Transverse colon (tissue), 4 donors: ENCODE results near the gene TMEM269. TPM values are rescaled to one million over a fixed set of nuclear protein-coding genes. Genes with fewer than 3 reads are reported as not detected.

ENCODE experiments used
- DNase-seq: peaks from one replicate; pipeline ENCODE4 v3.0.0-alpha.2; 2019
- H3K27ac ChIP-seq, 4 donors: fragments of 200-600 bp; sonication (generic); 2 replicates each; pipeline ENCODE4 v1.5.1; 2016 to 2018; ENCODE audit warnings: inconsistent platforms in 4 of 4
- H3K27me3 ChIP-seq: fragments of 200-600 bp; sonication (generic); 2 replicates; pipeline ENCODE4 v1.5.1; 2017; ENCODE audit warnings: inconsistent platforms
- H3K36me3 ChIP-seq, 4 donors: fragments of 200-600 bp; sonication (generic); 2 replicates each; pipeline ENCODE4 v1.5.1; 2017 to 2019; ENCODE audit warnings: inconsistent platforms in 4 of 4
- H3K4me1 ChIP-seq, 4 donors: fragments of 200-600 bp; sonication (generic); 2 replicates each; pipeline ENCODE4 v1.5.1; 2017 to 2020; ENCODE audit warnings: inconsistent platforms in 4 of 4
- H3K4me3 ChIP-seq, 4 donors: fragments of 200-600 bp; sonication (generic); 1 replicate in 1 of 4; 2 replicates in 3 of 4; pipeline versions ENCODE4 v1.5.1 to v1.6.1; 2017 to 2019; ENCODE audit warnings: inconsistent platforms in 4 of 4
- H3K9me3 ChIP-seq, 2 donors: fragments of 200-600 bp; sonication (generic); 2 replicates each; pipeline ENCODE4 v1.5.1; 2017 to 2019; ENCODE audit warnings: inconsistent platforms in 2 of 2
- CTCF ChIP-seq, 5 experiments: fragments of 200-600 bp in 3 of 5; fragments of 450-650 bp in 2 of 5; sonication (generic) in 3 of 5; IDR thresholded peaks; 1 replicate in 2 of 5; 2 replicates in 3 of 5; pipeline ENCODE4 v1.5.1; 2016 to 2017; ENCODE audit warnings: antibody characterized with exemption in 5 of 5, inconsistent platforms in 3 of 5, mild to moderate bottlenecking in 2 of 5, moderate library complexity in 1 of 5
- EP300 ChIP-seq: sonication (generic); formaldehyde crosslinking; IDR thresholded peaks from one replicate; pipeline ENCODE4 v1.6.1; 2017; ENCODE audit warnings: antibody characterized with exemption, low read depth
- POLR2A ChIP-seq: fragments of 450-650 bp; IDR thresholded peaks from one replicate; pipeline ENCODE4 v1.6.1; 2016; ENCODE audit warnings: antibody characterized with exemption, mild to moderate bottlenecking, moderate library complexity
- POLR2AphosphoS5 ChIP-seq, 3 donors: sonication (generic); formaldehyde crosslinking; IDR thresholded peaks; one replicate each; pipeline ENCODE4 v1.6.1; 2016; ENCODE audit warnings: antibody characterized with exemption in 3 of 3
- WGBS, 2 donors: methylation state at CpG; one replicate each; pipeline ENCODE4 v1.1.5; 2018; ENCODE audit warnings: low coverage in 1 of 2; 5-methylcytosine and 5-hydroxymethylcytosine counted together
- in situ Hi-C, 4 donors: fragments of 200-750 bp; cut with MboI; loops; one replicate each; pipeline versions ENCODE4 v1.15.0 to v1.15.1; 2017; ENCODE audit warnings: low sequenced_read_pairs in 3 of 4, low pct_ligation_motif_present in 1 of 4, low pct_unique_long_range_greater_than_20kb in 1 of 4
- intact Hi-C: fragments of 100-400 bp; cut with DNase I; formaldehyde crosslinking; loops from one replicate; pipeline ENCODE4 v1.15.1; 2023; ENCODE audit warnings: low total_unique reads
- total RNA-seq, 4 donors: library from RNA; depleted of rRNA; stranded (reverse); fragments of >200 nt; gene quantifications; one replicate each; pipeline ENCODE4 v1.1.0, GENCODE V29; 2016

TMEM269 gene
- total RNA-seq, 4 donors from 2014 or later: 0.37 TPM; not detected in 3

GRCh38 chr1:42815941-42816584 is 31.3 kb downstream of the TMEM269 start:
- Histone ChIP-seq H3K36me3 (no peaks in the 10 kb centered on the region), H3K27me3 (no peaks in the 10 kb centered on the region), H3K4me3 (peak overlapping the region; percentile 64 to 92 (median 80)), H3K27ac (peak overlapping the region; percentile 97 to 99 (median 98)), H3K9me3 (no peaks in the 10 kb centered on the region), H3K4me1 (peaks cover 4 to 27% (median 15%) of the 10 kb centered on the region in 4 donors)
- intact Hi-C loops: no loop called here
- TF ChIP-seq EP300 (no peak), CTCF (IDR thresholded peaks at IDR 0.05) (no peak), POLR2AphosphoS5 (IDR thresholded peaks at IDR 0.05) (no peak), POLR2A (no peak)
- no peak for DNase-seq
- in situ Hi-C loops: no loop called here
- 35 to 42% methylated on average over 5 to 7 of the region's 7 CpGs for WGBS, 2 donors

- intact Hi-C loops (no loop called here), in situ Hi-C loops (no loop called here)
- H3K9me3 ChIP-seq: no peaks in the 10 kb centered on the region
- no peaks in the 10 kb centered on the region for H3K27me3 ChIP-seq
- H3K4me1 ChIP-seq: peaks cover 4 to 27% (median 15%) of the 10 kb centered on the region in 4 donors
- peak; percentile 96 for DNase-seq
- WGBS, 2 donors: 2% methylated on average over 37 of the region's 66 CpGs; no CpG with 5 or more reads in 1 of the 2 donors
- peak within 1 kb of the TSS; percentile 77 to 92 (median 81) for H3K4me3 ChIP-seq
- no peaks in the 10 kb centered on the region for H3K36me3 ChIP-seq
- H3K27ac ChIP-seq: peak within 1 kb of the TSS; percentile 97 to 99 (median 98)
- TF ChIP-seq POLR2A: peak; percentile 48
- TF ChIP-seq POLR2AphosphoS5 (IDR thresholded peaks at IDR 0.05): peak; percentile 5 to 69 (median 62)
- no peak for TF ChIP-seq CTCF (IDR thresholded peaks at IDR 0.05)
Observed at GRCh38 chr1:42816585-42817439, 32.0 kb downstream of the TMEM269 start, which contains the start of the genes ERMAP and SVBP. Gene ERMAP, plus strand, starts transcription at chr1:42817122. Its CDS starts 13,327 bp downstream, at chr1:42830449. Gene SVBP, minus strand, starts transcription at chr1:42817397. Its CDS starts 853 bp downstream, at chr1:42816544.

- 0 to 1% methylated on average over 1 to 7 of the region's 13 CpGs for WGBS, 2 donors
- peak overlapping the region in 3 of 4 donors; percentile 77 to 92 (median 82) for H3K4me3 ChIP-seq
- in situ Hi-C loops (no loop called here), intact Hi-C loops (no loop called here)
- no peaks in the 10 kb centered on the region for H3K9me3 ChIP-seq
- DNase-seq: no peak
- H3K4me1 ChIP-seq: peaks cover 4 to 27% (median 15%) of the 10 kb centered on the region in 4 donors
- TF ChIP-seq POLR2A (no peak), POLR2AphosphoS5 (IDR thresholded peaks at IDR 0.05) (no peak), CTCF (IDR thresholded peaks at IDR 0.05) (no peak)
- H3K36me3 ChIP-seq: no peaks in the 10 kb centered on the region
- no peaks in the 10 kb centered on the region for H3K27me3 ChIP-seq
- peak overlapping the region; percentile 97 to 99 (median 98) for H3K27ac ChIP-seq
Observed at GRCh38 chr1:42817440-42817767, 32.6 kb downstream of the TMEM269 start.

- in situ Hi-C loops: no loop called here
Observed at GRCh38 chr1:42817976-42818375, 33.2 kb downstream of the TMEM269 start.

More at GRCh38 chr1:42817976-42818375, 33.2 kb downstream of the TMEM269 start:
- H3K36me3 ChIP-seq: no peaks in the 10 kb centered on the region
- intact Hi-C loops: no loop called here
- no peaks in the 10 kb centered on the region for H3K27me3 ChIP-seq
- H3K9me3 ChIP-seq: no peaks in the 10 kb centered on the region
- peak overlapping the region in 1 of 4 donors; percentile 92 for H3K4me3 ChIP-seq
- no peak overlapping the region for H3K27ac ChIP-seq
- H3K4me1 ChIP-seq: peaks cover 4 to 31% (median 15%) of the 10 kb centered on the region in 4 donors
- DNase-seq: no peak
- TF ChIP-seq CTCF (IDR thresholded peaks at IDR 0.05) (no peak), POLR2AphosphoS5 (IDR thresholded peaks at IDR 0.05) (no peak), POLR2A (no peak), EP300 (no peak)
- WGBS, 2 donors: 86 to 97% methylated on average over 1 to 3 of the region's 3 CpGs
